ENCODE measurements around the gene CFAP300.

The CFAP300 gene

GRCh38 chr11:102047305-102047924 lies at the start of gene CFAP300:
Gene CFAP300 (plus strand): TSS chr11:102047437. CDS start chr11:102047471, 34 bp downstream.
- DNase-seq = peak; percentile 90

GRCh38 chr11:102001657-102002338 lies 45.4 kb upstream of the CFAP300 start:
- DNase-seq = no peak

- DNase-seq = no peak
Observed at GRCh38 chr11:102004220-102004619, 43.0 kb upstream of the CFAP300 start.

- DNase-seq = no peak
Observed at GRCh38 chr11:102005306-102005705, 41.9 kb upstream of the CFAP300 start.

GRCh38 chr11:102006835-102007566 lies 40.2 kb upstream of the CFAP300 start:
- peak; percentile 39 to 46 for DNase-seq

GRCh38 chr11:102007567-102008437 lies 39.4 kb upstream of the CFAP300 start:
- DNase-seq = peak; percentile 39 to 84

- no peak for DNase-seq
Observed at GRCh38 chr11:102010776-102011494, 36.3 kb upstream of the CFAP300 start.

- DNase-seq = no peak
Observed at GRCh38 chr11:102012946-102013345, 34.3 kb upstream of the CFAP300 start.

- DNase-seq = no peak
Observed at GRCh38 chr11:102014756-102015155, 32.5 kb upstream of the CFAP300 start.

- no peak for DNase-seq
Observed at GRCh38 chr11:102017026-102017425, 30.2 kb upstream of the CFAP300 start.

GRCh38 chr11:102026217-102026616 lies 21.0 kb upstream of the CFAP300 start:
- no peak for DNase-seq

- DNase-seq = no peak
Observed at GRCh38 chr11:102026959-102027358, 20.3 kb upstream of the CFAP300 start.

GRCh38 chr11:102036757-102037156 lies 10.5 kb upstream of the CFAP300 start:
- DNase-seq = no peak

- no peak for DNase-seq
Observed at GRCh38 chr11:102046841-102047240, 396 bp upstream of the CFAP300 start.

- DNase-seq = no peak
Observed at GRCh38 chr11:102050927-102051575, 3.8 kb downstream of the CFAP300 start.

GRCh38 chr11:102061276-102061675 lies 14.0 kb downstream of the CFAP300 start:
- no peak for DNase-seq

GRCh38 chr11:102062106-102062505 lies 14.9 kb downstream of the CFAP300 start:
- no peak for DNase-seq

- DNase-seq = no peak
Observed at GRCh38 chr11:102064316-102064715, 17.1 kb downstream of the CFAP300 start.

- DNase-seq = no peak
Observed at GRCh38 chr11:102070766-102071165, 23.5 kb downstream of the CFAP300 start.

GRCh38 chr11:102071497-102072472 lies 24.5 kb downstream of the CFAP300 start:
- no peak for DNase-seq

Data from NCI-H2081 (cell line).